NOMO-1 treated with DMSO at 0.1 percent for 48 hours (cell line): ENCODE measurements around the gene CIBAR2.

ENCODE experiments used
- DNase-seq: peaks from one replicate; lab custom pipeline; 2025; ENCODE audit not compliant: unreplicated experiment; lab: John Stamatoyannopoulos, UW

CIBAR2 gene

GRCh38 chr16:85084841-85085510 is 27.3 kb downstream of the CIBAR2 start:
- DNase-seq: no peak

- peak; percentile 27 for DNase-seq
Observed at GRCh38 chr16:85083051-85083639, 29.1 kb downstream of the CIBAR2 start.

- DNase-seq: no peak
Observed at GRCh38 chr16:85082173-85083050, 29.9 kb downstream of the CIBAR2 start.

GRCh38 chr16:85081765-85082164 is 30.5 kb downstream of the CIBAR2 start:
- no peak for DNase-seq

- DNase-seq: no peak
Observed at GRCh38 chr16:85081038-85081437, 31.2 kb downstream of the CIBAR2 start.

- DNase-seq: no peak
Observed at GRCh38 chr16:85079785-85080570, 32.3 kb downstream of the CIBAR2 start.

- no peak for DNase-seq
Observed at GRCh38 chr16:85078952-85079351, 33.3 kb downstream of the CIBAR2 start.

GRCh38 chr16:85078226-85078625 is 34.0 kb downstream of the CIBAR2 start:
- no peak for DNase-seq

- DNase-seq: no peak
Observed at GRCh38 chr16:85077576-85078125, 34.6 kb downstream of the CIBAR2 start.

GRCh38 chr16:85077039-85077438 is 35.2 kb downstream of the CIBAR2 start:
- no peak for DNase-seq

- no peak for DNase-seq
Observed at GRCh38 chr16:85075236-85075924, 36.9 kb downstream of the CIBAR2 start.

GRCh38 chr16:85074225-85074914 is 37.9 kb downstream of the CIBAR2 start:
- DNase-seq: no peak

- DNase-seq: no peak
Observed at GRCh38 chr16:85072947-85073346, 39.3 kb downstream of the CIBAR2 start.

- peak; percentile 37 for DNase-seq
Observed at GRCh38 chr16:85072076-85072860, 40.0 kb downstream of the CIBAR2 start.

- no peak for DNase-seq
Observed at GRCh38 chr16:85069171-85069570, 43.1 kb downstream of the CIBAR2 start.

GRCh38 chr16:85068746-85069145 is 43.5 kb downstream of the CIBAR2 start:
- peak; percentile 91 for DNase-seq

GRCh38 chr16:85067426-85067825 is 44.8 kb downstream of the CIBAR2 start:
- DNase-seq: no peak

- DNase-seq: no peak
Observed at GRCh38 chr16:85067024-85067423, 45.2 kb downstream of the CIBAR2 start.

GRCh38 chr16:85066346-85066885 is 45.9 kb downstream of the CIBAR2 start:
- DNase-seq: no peak
